GM12892 (cell line): Measurements from ENCODE around the gene KLHL40.

Source experiments
- POLR2A ChIP-seq: IDR thresholded peaks from 2 replicates; pipeline ENCODE4 v1.6.1; 2011; ENCODE audit warnings: low read depth, low read length, control low read depth
- POLR2AphosphoS5 ChIP-seq: IDR thresholded peaks from 2 replicates; pipeline ENCODE4 v1.6.1; 2011; ENCODE audit warnings: low read depth, low read length, control low read depth
- TAF1 ChIP-seq: IDR thresholded peaks from 2 replicates; pipeline ENCODE4 v1.6.1; 2011; ENCODE audit warnings: low read depth, mild to moderate bottlenecking, control low read depth, low read length, borderline replicate concordance

GRCh38 chr3:42730706-42731420 is 45.5 kb downstream of the KLHL40 start:
- TF ChIP-seq POLR2A (no peak), POLR2AphosphoS5 (no peak), TAF1 (no peak)
